ENCODE data around the gene CEP250.
"Not testable (repeated sequence)": the region's sequence is repeated elsewhere in the genome, so short reads cannot be mapped to it uniquely, and the experiment has no call there.

The CEP250 gene

GRCh38 chr20:35491823-35492222 is 36.4 kb downstream of the CEP250 start:
- DNase-seq (ENCODE audit: low read depth in 2 of 2): no peak

- DNase-seq (ENCODE audit: low read depth in 2 of 2): no peak
Measured at GRCh38 chr20:35492352-35492751, 37.0 kb downstream of the CEP250 start.

- DNase-seq (ENCODE audit: low read depth in 2 of 2): no peak
Measured at GRCh38 chr20:35496481-35496880, 41.1 kb downstream of the CEP250 start.

- no peak for DNase-seq (ENCODE audit: low read depth in 2 of 2)
Measured at GRCh38 chr20:35497320-35497719, 41.9 kb downstream of the CEP250 start.

- no peak for DNase-seq (ENCODE audit: low read depth in 2 of 2)
Measured at GRCh38 chr20:35497780-35498189, 42.4 kb downstream of the CEP250 start.

- no peak for DNase-seq (ENCODE audit: low read depth in 2 of 2)
Measured at GRCh38 chr20:35499271-35499670, 43.9 kb downstream of the CEP250 start.

- DNase-seq (ENCODE audit: low read depth in 2 of 2): no peak
Measured at GRCh38 chr20:35502352-35502751, 47.0 kb downstream of the CEP250 start.

- DNase-seq (ENCODE audit: low read depth in 2 of 2): no peak
Measured at GRCh38 chr20:35503281-35503680, 47.9 kb downstream of the CEP250 start.

GRCh38 chr20:35503841-35504561 is 48.6 kb downstream of the CEP250 start:
- DNase-seq (ENCODE audit: low read depth in 2 of 2): no peak

- no peak for DNase-seq (ENCODE audit: low read depth in 2 of 2)
Measured at GRCh38 chr20:35504751-35505150, 49.4 kb downstream of the CEP250 start.

GRCh38 chr20:35506179-35506578 is 50.8 kb downstream of the CEP250 start:
- DNase-seq (ENCODE audit: low read depth in 2 of 2): no peak

- DNase-seq (ENCODE audit: low read depth in 2 of 2): no peak
Measured at GRCh38 chr20:35506872-35507638, 51.7 kb downstream of the CEP250 start.

- no peak for DNase-seq (ENCODE audit: low read depth in 2 of 2)
Measured at GRCh38 chr20:35508493-35509218, 53.3 kb downstream of the CEP250 start.

GRCh38 chr20:35510951-35511735 is 55.7 kb downstream of the CEP250 start:
- DNase-seq (ENCODE audit: low read depth in 2 of 2): no peak

GRCh38 chr20:35511814-35512420 is 56.5 kb downstream of the CEP250 start:
- DNase-seq (ENCODE audit: low read depth in 2 of 2): no peak

- no peak for DNase-seq (ENCODE audit: low read depth in 2 of 2)
Measured at GRCh38 chr20:35514371-35514932, 59.1 kb downstream of the CEP250 start.

GRCh38 chr20:35515341-35515740 is 59.9 kb downstream of the CEP250 start:
- DNase-seq (ENCODE audit: low read depth in 2 of 2): no peak

- no peak for DNase-seq (ENCODE audit: low read depth in 2 of 2)
Measured at GRCh38 chr20:35515949-35516645, 60.7 kb downstream of the CEP250 start.

GRCh38 chr20:35517125-35517524 is 61.7 kb downstream of the CEP250 start:
- DNase-seq (ENCODE audit: low read depth in 2 of 2): no peak

GRCh38 chr20:35517767-35518166 is 62.4 kb downstream of the CEP250 start:
- DNase-seq (ENCODE audit: low read depth in 2 of 2): not testable (repeated sequence)

All from stimulated activated CD8-positive, alpha-beta memory T cell treated with anti-CD3 and anti-CD28 coated beads, Interleukin-7, amount 100 ng/mL, for 4 hours (primary cell).